HG02623 (cell line): ENCODE data around the gene UBE3B.
"Not testable (repeated sequence)": the region's sequence is repeated elsewhere in the genome, so short reads cannot be mapped to it uniquely, and the experiment has no call there.

ENCODE experiments used
- ATAC-seq: cut with Tn5 transposase; IDR thresholded peaks from one replicate; pipeline ENCODE4 v1.9.1; 2021; ENCODE audit warnings: moderate library complexity; ENCODE audit not compliant: unreplicated experiment

The UBE3B gene, protein sequence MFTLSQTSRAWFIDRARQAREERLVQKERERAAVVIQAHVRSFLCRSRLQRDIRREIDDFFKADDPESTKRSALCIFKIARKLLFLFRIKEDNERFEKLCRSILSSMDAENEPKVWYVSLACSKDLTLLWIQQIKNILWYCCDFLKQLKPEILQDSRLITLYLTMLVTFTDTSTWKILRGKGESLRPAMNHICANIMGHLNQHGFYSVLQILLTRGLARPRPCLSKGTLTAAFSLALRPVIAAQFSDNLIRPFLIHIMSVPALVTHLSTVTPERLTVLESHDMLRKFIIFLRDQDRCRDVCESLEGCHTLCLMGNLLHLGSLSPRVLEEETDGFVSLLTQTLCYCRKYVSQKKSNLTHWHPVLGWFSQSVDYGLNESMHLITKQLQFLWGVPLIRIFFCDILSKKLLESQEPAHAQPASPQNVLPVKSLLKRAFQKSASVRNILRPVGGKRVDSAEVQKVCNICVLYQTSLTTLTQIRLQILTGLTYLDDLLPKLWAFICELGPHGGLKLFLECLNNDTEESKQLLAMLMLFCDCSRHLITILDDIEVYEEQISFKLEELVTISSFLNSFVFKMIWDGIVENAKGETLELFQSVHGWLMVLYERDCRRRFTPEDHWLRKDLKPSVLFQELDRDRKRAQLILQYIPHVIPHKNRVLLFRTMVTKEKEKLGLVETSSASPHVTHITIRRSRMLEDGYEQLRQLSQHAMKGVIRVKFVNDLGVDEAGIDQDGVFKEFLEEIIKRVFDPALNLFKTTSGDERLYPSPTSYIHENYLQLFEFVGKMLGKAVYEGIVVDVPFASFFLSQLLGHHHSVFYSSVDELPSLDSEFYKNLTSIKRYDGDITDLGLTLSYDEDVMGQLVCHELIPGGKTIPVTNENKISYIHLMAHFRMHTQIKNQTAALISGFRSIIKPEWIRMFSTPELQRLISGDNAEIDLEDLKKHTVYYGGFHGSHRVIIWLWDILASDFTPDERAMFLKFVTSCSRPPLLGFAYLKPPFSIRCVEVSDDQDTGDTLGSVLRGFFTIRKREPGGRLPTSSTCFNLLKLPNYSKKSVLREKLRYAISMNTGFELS

GRCh38 chr12:109477185-109477962 lies at the start of gene UBE3B, which contains the start of gene KCTD10:
Gene UBE3B, plus strand, starts transcription at chr12:109477634. Its CDS starts 5,918 bp downstream, at chr12:109483552.
Gene KCTD10, minus strand, starts transcription at chr12:109477300. Its CDS starts 38 bp downstream, at chr12:109477262.
- ATAC-seq = peak; percentile 91

- ATAC-seq = no peak
Observed at GRCh38 chr12:109428037-109428629, 49.3 kb upstream of the UBE3B start.

- ATAC-seq = not testable (repeated sequence)
Observed at GRCh38 chr12:109428804-109429203, 48.6 kb upstream of the UBE3B start.

- ATAC-seq = no peak
Observed at GRCh38 chr12:109430244-109430643, 47.2 kb upstream of the UBE3B start.

DNA sequence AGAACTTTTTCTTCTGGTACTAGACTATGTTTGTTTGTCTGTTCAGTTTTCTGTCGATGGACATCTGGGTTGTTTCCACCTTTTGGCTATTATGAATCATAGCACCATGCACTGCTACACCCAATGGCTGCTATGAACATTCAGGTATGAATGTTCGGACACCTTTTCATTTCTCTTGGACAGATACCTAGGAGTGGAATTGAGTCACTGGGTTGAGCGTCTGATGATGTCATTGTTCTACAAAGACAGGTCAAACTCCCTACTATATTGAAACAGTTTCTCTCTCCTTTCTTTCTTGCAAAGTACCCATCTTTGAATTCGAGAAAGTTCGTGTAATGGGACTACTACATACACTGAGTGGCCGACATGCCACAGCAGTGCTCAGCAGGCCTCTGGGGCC lies 45.0 kb upstream of the UBE3B start:
- no peak for ATAC-seq

GRCh38 chr12:109432842-109433304 lies 44.6 kb upstream of the UBE3B start:
- ATAC-seq = no peak

DNA sequence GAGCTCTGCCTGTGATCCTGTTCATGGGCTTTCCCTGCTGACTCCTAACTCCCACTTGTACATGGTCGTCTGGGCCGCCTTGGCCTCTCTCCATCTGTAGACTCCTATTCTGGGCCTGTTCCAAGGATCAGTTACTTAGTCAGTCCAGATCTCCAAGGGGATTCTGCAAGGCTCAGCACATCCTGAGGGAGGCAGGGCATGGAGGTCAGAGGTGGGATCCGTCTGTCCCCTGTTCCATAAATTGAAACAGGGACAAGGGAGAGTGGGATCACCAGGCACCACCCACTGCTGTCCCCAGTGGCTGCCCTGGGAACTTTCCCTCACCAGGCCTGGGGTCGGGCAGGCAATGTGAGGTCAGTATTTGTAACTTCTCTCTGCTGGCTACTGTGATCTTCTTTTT lies 43.8 kb upstream of the UBE3B start:
- ATAC-seq = no peak

- no peak for ATAC-seq
Observed at GRCh38 chr12:109434582-109434981, 42.9 kb upstream of the UBE3B start.

- no peak for ATAC-seq
Observed at GRCh38 chr12:109435428-109436187, 41.8 kb upstream of the UBE3B start.

- ATAC-seq = no peak
Observed at GRCh38 chr12:109436188-109436560, 41.3 kb upstream of the UBE3B start.

DNA sequence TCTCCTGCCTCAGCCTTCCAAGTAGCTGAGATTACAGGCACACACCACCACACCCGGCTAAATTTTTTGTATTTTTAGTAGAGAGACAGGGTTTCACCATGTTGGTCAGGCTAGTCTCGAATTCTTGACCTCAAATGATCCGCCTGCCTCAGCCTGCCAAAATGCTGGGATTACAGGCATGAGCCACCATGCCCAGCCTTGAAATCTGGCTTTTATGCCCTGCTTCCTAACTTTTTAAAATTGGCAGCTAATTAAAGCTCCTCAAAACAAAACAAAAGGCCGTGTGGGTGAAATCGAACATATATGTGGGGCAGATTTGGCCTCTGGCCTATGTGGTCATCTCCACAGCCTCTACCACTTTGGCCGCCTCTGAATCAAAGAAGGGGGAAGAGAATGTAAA lies 38.3 kb upstream of the UBE3B start:
- ATAC-seq = no peak

DNA sequence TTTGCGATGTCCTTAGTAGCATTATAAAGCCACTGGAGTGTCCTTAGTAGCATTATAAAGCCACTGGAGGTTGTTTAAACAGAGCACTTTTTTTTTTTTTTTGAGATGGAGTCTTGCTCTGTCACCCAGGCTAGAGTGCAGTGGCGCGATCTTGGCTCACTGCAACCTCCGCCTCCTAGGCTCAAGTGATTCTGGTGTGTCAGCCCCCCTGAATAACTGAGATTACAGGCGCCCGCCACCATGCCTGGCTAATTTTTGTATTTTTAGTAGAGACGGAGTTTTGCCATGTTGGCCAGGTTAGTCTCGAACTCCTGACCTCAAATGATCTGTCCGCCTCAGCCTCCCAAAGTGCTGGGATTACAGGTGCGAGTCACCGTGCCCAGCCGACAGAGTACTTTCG lies 37.5 kb upstream of the UBE3B start:
- ATAC-seq = not testable (repeated sequence)

DNA sequence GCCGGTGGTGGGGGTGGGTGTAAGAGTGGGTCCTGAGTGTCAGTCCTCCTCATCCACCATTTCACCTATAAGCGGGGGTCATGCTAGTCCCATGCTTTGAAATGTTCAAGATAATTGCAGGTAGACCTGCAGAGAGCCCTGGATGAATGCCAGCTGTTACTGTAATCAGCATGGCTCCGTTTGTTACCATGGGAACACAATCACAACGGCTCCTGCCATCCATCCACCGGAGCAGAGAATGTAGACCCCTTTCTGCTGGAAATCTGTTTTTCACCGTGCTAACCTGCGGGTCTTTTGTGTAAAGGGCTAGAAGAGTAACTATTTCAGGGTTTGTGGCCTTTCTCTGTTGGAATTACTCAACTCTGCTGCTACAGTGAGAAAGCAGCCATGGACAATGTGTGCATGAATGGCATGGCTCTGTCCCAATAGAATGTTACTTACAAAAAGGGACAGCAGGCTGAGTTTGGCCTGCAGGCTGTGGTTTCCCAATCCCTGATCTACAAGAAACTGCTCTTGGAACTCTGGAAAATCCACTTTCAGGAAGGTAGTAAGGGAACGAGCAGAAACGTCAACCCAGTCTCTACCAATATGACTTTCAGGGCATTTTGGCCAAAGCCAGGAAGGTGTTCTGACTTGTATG lies 36.5 kb upstream of the UBE3B start:
- ATAC-seq = no peak

DNA sequence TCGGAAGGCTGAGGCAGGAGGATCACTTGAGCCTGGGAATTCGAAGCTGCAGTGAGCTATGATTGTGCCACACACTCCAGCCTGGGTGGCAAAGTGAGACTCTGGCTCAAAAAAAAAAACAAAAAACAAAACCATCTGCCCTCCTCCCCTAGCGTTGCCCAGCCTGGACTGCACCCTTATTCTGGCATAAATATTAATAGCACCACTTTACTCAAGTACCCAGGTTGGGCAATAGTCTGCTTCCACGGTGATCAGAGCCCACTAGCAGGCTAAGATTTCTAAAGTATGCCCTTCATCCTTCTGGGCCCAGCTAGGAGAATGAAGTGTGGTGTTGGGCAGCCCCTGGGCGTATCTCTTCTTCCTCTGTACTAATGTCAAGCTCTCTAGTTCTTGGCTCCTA lies 33.6 kb upstream of the UBE3B start:
- no peak for ATAC-seq

GRCh38 chr12:109444259-109444658 lies 33.2 kb upstream of the UBE3B start:
- ATAC-seq = no peak

- ATAC-seq = no peak
Observed at GRCh38 chr12:109445191-109445609, 32.2 kb upstream of the UBE3B start.

GRCh38 chr12:109446869-109447268 lies 30.6 kb upstream of the UBE3B start:
- ATAC-seq = no peak

DNA sequence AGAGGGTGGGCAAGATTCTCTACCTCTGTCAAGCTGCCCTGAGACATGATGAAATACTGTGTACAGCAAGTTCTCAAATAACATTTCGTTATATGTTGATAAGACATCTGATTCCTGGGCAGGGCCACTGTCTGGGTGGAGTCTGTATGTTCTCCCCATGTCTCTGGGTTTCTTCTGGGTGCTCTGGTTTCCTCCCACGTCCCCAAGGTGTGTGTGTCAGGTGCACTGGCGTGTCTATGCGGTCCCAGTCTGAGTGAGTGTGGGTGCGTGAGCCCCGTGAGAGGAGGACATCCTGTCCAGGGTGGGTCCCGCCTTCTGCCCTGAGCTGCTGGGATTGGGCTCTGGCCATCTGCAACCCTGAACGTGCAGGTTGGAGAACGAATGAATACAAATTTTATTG lies 30.0 kb upstream of the UBE3B start:
- no peak for ATAC-seq

- no peak for ATAC-seq
Observed at GRCh38 chr12:109448272-109448671, 29.2 kb upstream of the UBE3B start.
